ENCODE measurements around the gene SVOP. TPM values are rescaled to one million over a fixed set of nuclear protein-coding genes. Genes with fewer than 3 reads are reported as not detected.

SVOP gene
- total and polyA plus RNA-seq, 7 donors: 0.23 to 1.1 (median 0.68) TPM; not detected in 2

DNA sequence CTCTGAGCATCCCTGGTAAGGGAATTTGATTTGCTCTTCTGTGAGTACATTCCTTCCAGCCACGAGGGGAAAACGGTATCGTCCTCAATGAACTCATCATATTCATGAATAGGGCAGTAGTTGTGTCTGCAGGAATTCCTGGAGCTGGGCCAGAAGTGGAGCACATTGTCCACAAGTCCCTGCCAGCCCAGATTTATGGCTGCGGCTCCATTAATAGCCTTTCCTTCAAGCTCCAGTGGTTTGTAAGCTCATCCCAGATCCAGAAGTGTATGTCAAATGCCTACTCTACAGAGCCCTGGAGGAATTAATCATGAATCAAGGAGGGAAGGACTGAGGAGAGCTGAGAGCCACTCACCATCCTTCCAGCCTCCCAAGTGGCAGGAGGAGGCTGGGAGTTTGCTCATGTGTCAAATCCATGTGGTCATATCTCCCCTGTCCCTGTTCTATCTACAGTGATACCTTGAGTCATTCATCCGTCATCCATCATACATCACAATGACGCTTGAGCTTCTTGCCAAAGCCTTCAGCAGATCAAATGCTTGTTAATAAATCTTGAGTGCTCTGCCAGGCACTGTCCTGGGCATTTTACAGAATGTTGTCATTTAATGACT is 65.5 kb downstream of the SVOP start:
- intact Hi-C loops (cut with DNase I): loop anchor here (10.0 kb wide), 1 partner anchor 151 kb away; no protein-coding TSS in a partner anchor

DNA sequence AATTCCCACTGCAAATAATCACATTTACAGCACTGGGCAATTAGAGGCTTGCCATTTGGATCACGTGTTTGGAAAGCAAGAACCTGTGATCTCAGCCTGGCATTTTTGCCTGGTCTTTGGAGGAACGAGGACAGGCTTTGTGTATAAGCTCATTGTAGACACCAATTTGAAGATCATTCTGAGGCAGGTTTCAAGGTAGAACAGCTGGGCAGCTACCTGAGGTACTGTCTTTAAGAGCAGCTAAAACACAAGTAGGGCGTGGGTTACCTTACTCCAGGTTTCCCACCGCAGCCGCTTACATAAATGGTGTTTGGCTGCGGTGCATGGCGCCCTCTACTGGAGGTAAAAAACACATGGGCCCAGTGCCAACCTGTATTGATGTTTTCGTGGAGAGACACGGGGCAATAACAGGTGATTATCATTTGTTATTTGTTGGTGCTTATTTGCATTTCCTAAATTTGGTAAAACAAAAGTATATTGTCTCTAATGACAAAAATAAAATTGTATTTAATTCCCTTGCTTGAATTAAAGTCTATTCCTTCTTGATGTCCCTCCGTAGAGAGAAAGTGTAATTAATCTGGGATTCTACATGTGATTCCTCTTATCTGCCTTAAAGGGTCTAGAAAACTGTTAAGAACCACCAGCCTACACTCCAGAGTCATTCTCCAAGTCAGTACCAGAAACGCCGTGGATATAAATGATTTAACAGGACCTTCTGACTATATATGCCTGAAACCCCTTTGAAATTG is 69.7 kb downstream of the SVOP start:
- TF ChIP-seq POLR2AphosphoS5 (IDR thresholded peaks at IDR 0.05) (peak in 3 of 4 donors; percentile 36 to 76 (median 70)), EP300 (IDR thresholded peaks at IDR 0.05) (no peak)
- TF ChIP-seq, protein P1, sequence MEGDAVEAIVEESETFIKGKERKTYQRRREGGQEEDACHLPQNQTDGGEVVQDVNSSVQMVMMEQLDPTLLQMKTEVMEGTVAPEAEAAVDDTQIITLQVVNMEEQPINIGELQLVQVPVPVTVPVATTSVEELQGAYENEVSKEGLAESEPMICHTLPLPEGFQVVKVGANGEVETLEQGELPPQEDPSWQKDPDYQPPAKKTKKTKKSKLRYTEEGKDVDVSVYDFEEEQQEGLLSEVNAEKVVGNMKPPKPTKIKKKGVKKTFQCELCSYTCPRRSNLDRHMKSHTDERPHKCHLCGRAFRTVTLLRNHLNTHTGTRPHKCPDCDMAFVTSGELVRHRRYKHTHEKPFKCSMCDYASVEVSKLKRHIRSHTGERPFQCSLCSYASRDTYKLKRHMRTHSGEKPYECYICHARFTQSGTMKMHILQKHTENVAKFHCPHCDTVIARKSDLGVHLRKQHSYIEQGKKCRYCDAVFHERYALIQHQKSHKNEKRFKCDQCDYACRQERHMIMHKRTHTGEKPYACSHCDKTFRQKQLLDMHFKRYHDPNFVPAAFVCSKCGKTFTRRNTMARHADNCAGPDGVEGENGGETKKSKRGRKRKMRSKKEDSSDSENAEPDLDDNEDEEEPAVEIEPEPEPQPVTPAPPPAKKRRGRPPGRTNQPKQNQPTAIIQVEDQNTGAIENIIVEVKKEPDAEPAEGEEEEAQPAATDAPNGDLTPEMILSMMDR (IDR thresholded peaks at IDR 0.05): peak; percentile 81 to 92 (median 84)
- Histone ChIP-seq H3K4me1 (peaks cover 0 to 9% (median 1%) of the 10 kb centered on the region in 4 donors), H3K27ac (no peak overlapping the region), H3K27me3 (no peaks in the 10 kb centered on the region), H3K36me3 (no peaks in the 10 kb centered on the region), H3K4me3 (no peak overlapping the region), H3K9me3 (peaks cover 0 to 4% (median 0%) of the 10 kb centered on the region in 4 donors)
- DNase-seq: peak; percentile 85
- intact Hi-C loops (cut with DNase I): loop anchor here (5.0 to 10.0 kb wide), 6 partner anchors 94 to 384 kb away; partner anchors contain the start of genes ALKBH2, SSH1 and USP30
- 20 to 28% methylated on average over 12 of the region's 12 CpGs for WGBS, 2 donors

More for the DNA sequence above, 65.5 kb downstream of the SVOP start:
- no peak overlapping the region for H3K27ac ChIP-seq
- H3K27me3 ChIP-seq: no peaks in the 10 kb centered on the region
- no peak for TF ChIP-seq EP300 (IDR thresholded peaks at IDR 0.05)
- no peak for TF ChIP-seq POLR2A (IDR thresholded peaks at IDR 0.05)
- TF ChIP-seq POLR2AphosphoS5 (IDR thresholded peaks at IDR 0.05): no peak
- TF ChIP-seq, protein P1 (IDR thresholded peaks at IDR 0.05): no peak
- peaks cover 0 to 9% (median 1%) of the 10 kb centered on the region in 4 donors for H3K4me1 ChIP-seq
- no peak overlapping the region for H3K4me3 ChIP-seq
- H3K9me3 ChIP-seq: no peaks in the 10 kb centered on the region
- no peaks in the 10 kb centered on the region for H3K36me3 ChIP-seq
- 27 to 41% methylated on average over 6 of the region's 6 CpGs for WGBS, 2 donors
- no peak for DNase-seq

DNA sequence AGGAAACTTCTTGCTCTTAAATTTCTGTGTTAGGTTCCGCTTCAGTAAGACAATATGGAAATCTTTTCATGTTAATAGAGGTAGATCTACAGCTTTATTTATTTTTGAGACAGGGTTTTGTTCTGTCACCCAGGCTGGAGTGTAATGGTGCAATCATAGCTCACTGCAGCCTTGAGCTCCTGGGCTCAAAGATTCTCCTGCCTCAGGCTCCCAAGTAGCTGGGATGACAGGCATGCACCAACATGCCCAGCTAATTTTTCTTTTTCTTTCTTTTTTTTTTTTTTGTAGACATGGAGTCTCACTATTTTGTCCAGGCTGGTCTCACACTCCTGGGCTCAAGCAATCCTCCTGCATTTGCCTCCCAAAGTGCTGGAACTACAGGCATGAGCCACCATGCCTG is 70.9 kb downstream of the SVOP start:
- Histone ChIP-seq H3K9me3 (peaks cover 0 to 4% (median 0%) of the 10 kb centered on the region in 4 donors), H3K36me3 (no peaks in the 10 kb centered on the region), H3K27me3 (no peaks in the 10 kb centered on the region), H3K4me1 (peaks cover 0 to 9% (median 1%) of the 10 kb centered on the region in 4 donors), H3K4me3 (no peak overlapping the region), H3K27ac (no peak overlapping the region)
- TF ChIP-seq POLR2AphosphoS5 (IDR thresholded peaks at IDR 0.05): no peak
- TF ChIP-seq, protein P1 (IDR thresholded peaks at IDR 0.05): no peak
- no peak for TF ChIP-seq POLR2A (IDR thresholded peaks at IDR 0.05)
- TF ChIP-seq EP300 (IDR thresholded peaks at IDR 0.05): no peak
- DNase-seq: no peak
- intact Hi-C loops (cut with DNase I): loop anchor here (5.0 to 10.0 kb wide), 6 partner anchors 93 to 383 kb away; partner anchors contain the start of genes ALKBH2, SSH1 and USP30
- 94 to 96% methylated on average over 1 of the region's 1 CpG for WGBS, 2 donors

DNA sequence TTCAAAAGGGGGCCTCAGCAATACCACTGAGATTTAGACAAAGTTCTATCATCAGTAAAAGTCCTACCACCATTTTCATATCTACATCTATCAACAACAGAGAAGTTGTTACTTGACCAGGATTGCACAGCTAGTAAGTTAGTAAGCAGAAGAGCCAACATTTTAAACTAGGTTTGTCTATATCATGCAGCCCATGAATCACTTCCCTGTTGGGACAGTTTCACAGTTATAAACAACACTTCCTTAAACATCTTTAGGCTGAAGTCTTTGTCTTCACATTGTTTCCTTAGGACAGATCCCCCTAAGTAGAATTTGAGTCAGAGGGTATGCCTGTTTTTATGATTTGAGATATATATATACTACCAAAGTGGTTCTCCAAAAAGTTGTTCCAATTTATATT is 72.5 kb downstream of the SVOP start:
- Histone ChIP-seq H3K4me3 (no peak overlapping the region), H3K27me3 (no peaks in the 10 kb centered on the region), H3K27ac (no peak overlapping the region), H3K36me3 (no peaks in the 10 kb centered on the region), H3K9me3 (peaks cover 0 to 4% (median 0%) of the 10 kb centered on the region in 4 donors), H3K4me1 (peaks cover 0 to 9% (median 1%) of the 10 kb centered on the region in 4 donors)
- TF ChIP-seq POLR2A (IDR thresholded peaks at IDR 0.05): no peak
- no peak for TF ChIP-seq POLR2AphosphoS5 (IDR thresholded peaks at IDR 0.05)
- no peak for DNase-seq
- intact Hi-C loops (cut with DNase I): no loop called here

DNA sequence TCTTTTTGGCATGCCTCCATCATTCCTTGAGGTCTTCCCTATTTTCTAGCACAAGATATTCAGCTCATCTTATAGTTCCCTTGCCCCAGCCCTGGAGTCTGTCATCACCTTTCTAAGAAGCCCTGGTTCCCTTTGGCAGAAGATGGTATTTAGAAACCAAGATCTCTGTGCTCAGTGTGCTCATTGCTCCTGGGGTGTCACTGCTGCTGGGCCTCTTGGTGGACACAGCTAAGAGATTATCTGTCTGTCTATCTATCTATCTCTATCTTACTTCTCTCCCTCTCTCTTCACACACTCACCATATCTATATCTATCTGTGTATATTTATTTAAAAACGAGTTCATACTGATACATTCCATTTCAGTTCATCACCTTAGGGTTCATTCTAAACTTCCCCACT is 73.8 kb downstream of the SVOP start:
- 67 to 71% methylated on average over 1 of the region's 1 CpG for WGBS, 2 donors

More for the DNA sequence above, 73.8 kb downstream of the SVOP start:
- no peaks in the 10 kb centered on the region for H3K36me3 ChIP-seq
- peaks cover 0 to 4% (median 0%) of the 10 kb centered on the region in 4 donors for H3K9me3 ChIP-seq
- TF ChIP-seq POLR2A (IDR thresholded peaks at IDR 0.05) (no peak), POLR2AphosphoS5 (IDR thresholded peaks at IDR 0.05) (no peak), EP300 (IDR thresholded peaks at IDR 0.05) (no peak)
- TF ChIP-seq, protein P1 (IDR thresholded peaks at IDR 0.05): no peak
- no peak overlapping the region for H3K27ac ChIP-seq
- peaks cover 0 to 9% (median 1%) of the 10 kb centered on the region in 4 donors for H3K4me1 ChIP-seq
- intact Hi-C loops (cut with DNase I): no loop called here
- no peak overlapping the region for H3K4me3 ChIP-seq
- no peak for DNase-seq
- H3K27me3 ChIP-seq: no peaks in the 10 kb centered on the region
